Liver (tissue), 9 donors: ENCODE results near the gene LAMTOR1. TPM values are rescaled to one million over a fixed set of nuclear protein-coding genes. Genes with fewer than 3 reads are reported as not detected.

Experiments used
- DNase-seq: peaks from one replicate; pipeline ENCODE4 v3.0.0-alpha.2; 2017; ENCODE audit warnings: low spot score
- H3K27ac ChIP-seq, 2 donors: one replicate each; pipeline ENCODE4 v1.7.0; 2013; ENCODE audit warnings: inconsistent platforms in 2 of 2, low read length in 2 of 2, control low read depth in 1 of 2, low read depth in 1 of 2, mild to moderate bottlenecking in 1 of 2
- H3K27me3 ChIP-seq, 4 donors: one replicate each; pipeline versions ENCODE4 v1.6.1 to v1.7.0; 2013; ENCODE audit warnings: low read length in 3 of 4, inconsistent platforms in 1 of 4, mild to moderate bottlenecking in 1 of 4, moderate library complexity in 1 of 4; ENCODE audit not compliant: control insufficient read depth in 4 of 4, insufficient read depth in 4 of 4
- H3K36me3 ChIP-seq, 4 donors: one replicate each; pipeline versions ENCODE4 v1.6.1 to v1.7.0; 2013; ENCODE audit warnings: low read length in 3 of 4, mild to moderate bottlenecking in 3 of 4, low read depth in 1 of 4, moderate library complexity in 1 of 4; ENCODE audit not compliant: control insufficient read depth in 4 of 4, insufficient read depth in 3 of 4
- H3K4me1 ChIP-seq, 4 donors: one replicate each; pipeline versions ENCODE4 v1.6.1 to v1.7.0; 2013; ENCODE audit warnings: low read length in 3 of 4, mild to moderate bottlenecking in 3 of 4, moderate library complexity in 1 of 4; ENCODE audit not compliant: control insufficient read depth in 4 of 4, insufficient read depth in 4 of 4
- H3K4me3 ChIP-seq, 3 donors: one replicate each; pipeline versions ENCODE4 v1.6.1 to v1.7.0; 2013; ENCODE audit warnings: low read length in 3 of 3, control low read depth in 1 of 3, low read depth in 1 of 3, mild to moderate bottlenecking in 1 of 3
- H3K9ac ChIP-seq, 2 donors: one replicate each; pipeline ENCODE4 v1.7.0; 2013; ENCODE audit warnings: low read length in 2 of 2, mild to moderate bottlenecking in 2 of 2, moderate library complexity in 2 of 2, control low read depth in 1 of 2, low read depth in 1 of 2
- H3K9me3 ChIP-seq, 4 donors: one replicate each; pipeline versions ENCODE4 v1.6.1 to v1.7.0; 2013; ENCODE audit warnings: low read length in 3 of 4; ENCODE audit not compliant: control insufficient read depth in 4 of 4
- CTCF ChIP-seq: fragments of 150-350 bp; IDR thresholded peaks from 2 replicates; pipeline ENCODE4 v1.5.1; 2017; ENCODE audit warnings: improper control_type of control experiment, low read depth, low read length; ENCODE audit not compliant: missing input control
- EGR1 ChIP-seq, 2 donors: IDR thresholded peaks; 2 replicates each; pipeline ENCODE4 v1.6.1; 2016 to 2018; ENCODE audit warnings: antibody characterized with exemption in 2 of 2, low read depth in 2 of 2
- FOXA1 ChIP-seq: IDR thresholded peaks from 2 replicates; pipeline ENCODE4 v1.6.1; 2016; ENCODE audit warnings: antibody characterized with exemption
- FOXA2 ChIP-seq: IDR thresholded peaks from 2 replicates; pipeline ENCODE4 v1.6.1; 2016; ENCODE audit warnings: antibody characterized with exemption
- GABPA ChIP-seq, 2 donors: IDR thresholded peaks in 1 of 2; conservative IDR thresholded peaks in 1 of 2; 2 replicates each; pipeline ENCODE4 v1.6.1; 2016; ENCODE audit warnings: antibody characterized with exemption in 2 of 2, mild to moderate bottlenecking in 1 of 2, moderate library complexity in 1 of 2
- HNF4A ChIP-seq, 2 donors: conservative IDR thresholded peaks; 2 replicates each; pipeline ENCODE4 v1.6.1; 2016; ENCODE audit warnings: antibody characterized with exemption in 2 of 2, mild to moderate bottlenecking in 2 of 2
- HNF4G ChIP-seq: IDR thresholded peaks from 2 replicates; pipeline ENCODE4 v1.6.1; 2016; ENCODE audit warnings: antibody characterized with exemption
- JUND ChIP-seq, 2 donors: IDR thresholded peaks; 2 replicates each; pipeline ENCODE4 v1.6.1; 2016; ENCODE audit warnings: antibody characterized with exemption in 2 of 2
- MAX ChIP-seq: IDR thresholded peaks from 2 replicates; pipeline ENCODE4 v1.6.1; 2016; ENCODE audit warnings: antibody characterized with exemption
- NR2F2 ChIP-seq: IDR thresholded peaks from 2 replicates; pipeline ENCODE4 v1.6.1; 2016; ENCODE audit warnings: antibody characterized with exemption
- RAD21 ChIP-seq, 2 donors: IDR thresholded peaks; 2 replicates each; pipeline ENCODE4 v1.6.1; 2016; ENCODE audit warnings: antibody characterized with exemption in 2 of 2, mild to moderate bottlenecking in 2 of 2
- REST ChIP-seq: IDR thresholded peaks from 2 replicates; pipeline ENCODE4 v1.6.1; 2016; ENCODE audit warnings: antibody characterized with exemption, mild to moderate bottlenecking
- RXRA ChIP-seq, 2 donors: IDR thresholded peaks; 2 replicates each; pipeline ENCODE4 v1.6.1; 2017 to 2018; ENCODE audit warnings: antibody characterized with exemption in 2 of 2, mild to moderate bottlenecking in 1 of 2
- SP1 ChIP-seq: IDR thresholded peaks from 2 replicates; pipeline ENCODE4 v1.6.1; 2018; ENCODE audit warnings: antibody characterized with exemption, mild to moderate bottlenecking
- TAF1 ChIP-seq: conservative IDR thresholded peaks from 2 replicates; pipeline ENCODE4 v1.6.1; 2016; ENCODE audit warnings: antibody characterized with exemption, mild to moderate bottlenecking
- YY1 ChIP-seq: IDR thresholded peaks from 2 replicates; pipeline ENCODE4 v1.6.1; 2016; ENCODE audit warnings: antibody characterized with exemption, mild to moderate bottlenecking
- ZBTB33 ChIP-seq: IDR thresholded peaks from 2 replicates; pipeline ENCODE4 v1.6.1; 2016; ENCODE audit warnings: antibody characterized with exemption
- WGBS: extraction: QIAGEN DNeasy Blood & Tissue Kit; methylation state at CpG from one replicate; pipeline ENCODE4 v1.1.7; 2013; 5-methylcytosine and 5-hydroxymethylcytosine counted together
- polyA plus RNA-seq, 2 donors: library from polyadenylated mRNA; stranded (reverse) in 1 of 2; unstranded in 1 of 2; fragments of 200-250 nt in 1 of 2; fragments of >200 nt in 1 of 2; fragmentation: Nextera tagmentation in 1 of 2; extraction: Ambion mirVana in 1 of 2; gene quantifications; one replicate each; pipeline versions ENCODE4 v1.2.1 to v1.2.3, GENCODE V29; 2013 to 2015
- total RNA-seq, 2 donors: library from RNA; depleted of rRNA; stranded (reverse); fragments of >200 nt; gene quantifications; one replicate each; pipeline ENCODE4 v1.2.3, GENCODE V29; 2014
- TF ChIP-seq, protein P1 (sequence below): IDR thresholded peaks from 2 replicates; pipeline ENCODE4 v1.6.1; 2016; ENCODE audit warnings: antibody characterized with exemption
- donor health status: healthy.
- donor health status: healthy.
- donor health status: healthy.
- donor health status: healthy.
- donor health status: healthy.

The LAMTOR1 gene
- total and polyA plus RNA-seq, 4 donors = 30.5 to 74.0 (median 58.6) TPM

DNA sequence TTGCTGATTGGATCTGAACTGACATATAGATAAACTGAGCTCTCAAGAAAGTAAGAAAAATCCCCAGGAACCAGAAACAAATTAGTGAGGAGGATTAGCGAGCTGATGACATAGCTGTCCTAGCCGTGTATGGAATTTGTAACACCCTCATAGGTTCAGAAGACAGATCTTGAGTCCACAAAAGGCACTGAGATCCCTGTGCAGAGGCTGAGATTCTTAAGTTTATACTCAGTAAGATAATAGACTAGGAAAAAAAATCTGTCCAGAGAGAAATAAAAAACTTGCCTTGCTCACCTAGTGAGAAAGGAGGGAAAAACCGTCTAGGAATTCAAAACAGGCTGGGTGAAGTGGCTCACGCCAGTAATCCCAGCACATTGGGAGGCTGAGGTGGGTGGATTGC lies 27.3 kb downstream of the LAMTOR1 start:
- Histone ChIP-seq H3K36me3 (no peaks in the 10 kb centered on the region), H3K4me3 (no peak overlapping the region), H3K9ac (no peak overlapping the region), H3K4me1 (peaks cover 0 to 8% (median 1%) of the 10 kb centered on the region in 4 donors), H3K27ac (no peak overlapping the region), H3K9me3 (no peaks in the 10 kb centered on the region), H3K27me3 (no peaks in the 10 kb centered on the region)
- WGBS = 97% methylated on average over 4 of the region's 4 CpGs
- DNase-seq = no peak
- no peak for TF ChIP-seq HNF4A (conservative IDR thresholded peaks at IDR 0.05)
- TF ChIP-seq RXRA (IDR thresholded peaks at IDR 0.05) = no peak
- no peak for TF ChIP-seq YY1
- TF ChIP-seq, protein P1, sequence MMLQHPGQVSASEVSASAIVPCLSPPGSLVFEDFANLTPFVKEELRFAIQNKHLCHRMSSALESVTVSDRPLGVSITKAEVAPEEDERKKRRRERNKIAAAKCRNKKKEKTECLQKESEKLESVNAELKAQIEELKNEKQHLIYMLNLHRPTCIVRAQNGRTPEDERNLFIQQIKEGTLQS = no peak
- no peak for TF ChIP-seq GABPA (IDR thresholded peaks at IDR 0.05 in 1 of 2, conservative IDR thresholded peaks at IDR 0.05 in 1 of 2)
- no peak for TF ChIP-seq NR2F2
- TF ChIP-seq TAF1 = no peak
- no peak for TF ChIP-seq EGR1 (IDR thresholded peaks at IDR 0.05; ENCODE audit: low read depth in 2 of 2)
- TF ChIP-seq JUND (IDR thresholded peaks at IDR 0.05) = no peak
- no peak for TF ChIP-seq CTCF
- no peak for TF ChIP-seq REST
- no peak for TF ChIP-seq RAD21 (IDR thresholded peaks at IDR 0.05)
- no peak for TF ChIP-seq FOXA1
- TF ChIP-seq ZBTB33 = no peak
- no peak for TF ChIP-seq HNF4G
- TF ChIP-seq MAX = no peak
- no peak for TF ChIP-seq FOXA2
- no peak for TF ChIP-seq SP1
